Fibroblast of mammary gland (primary cell): ENCODE data around the gene TGFB1I1.
"Not testable (repeated sequence)": the region's sequence is repeated elsewhere in the genome, so short reads cannot be mapped to it uniquely, and the experiment has no call there.

ENCODE experiments used
- DNase-seq: peaks from one replicate; pipeline ENCODE4 v3.0.0-alpha.2; 2010; ENCODE audit warnings: low read depth
- H3K4me3 ChIP-seq: 2 replicates; pipeline ENCODE4 v1.5.1; 2011; ENCODE audit warnings: low read depth, mild to moderate bottlenecking, low read length, moderate library complexity; ENCODE audit not compliant: control insufficient read depth
- TF ChIP-seq, protein P1 (sequence below): conservative IDR thresholded peaks from 2 replicates; pipeline ENCODE4 v1.5.1; 2011; ENCODE audit warnings: low read depth, low read length, inconsistent platforms; ENCODE audit not compliant: control insufficient read depth, insufficient read depth

TGFB1I1 gene

DNA sequence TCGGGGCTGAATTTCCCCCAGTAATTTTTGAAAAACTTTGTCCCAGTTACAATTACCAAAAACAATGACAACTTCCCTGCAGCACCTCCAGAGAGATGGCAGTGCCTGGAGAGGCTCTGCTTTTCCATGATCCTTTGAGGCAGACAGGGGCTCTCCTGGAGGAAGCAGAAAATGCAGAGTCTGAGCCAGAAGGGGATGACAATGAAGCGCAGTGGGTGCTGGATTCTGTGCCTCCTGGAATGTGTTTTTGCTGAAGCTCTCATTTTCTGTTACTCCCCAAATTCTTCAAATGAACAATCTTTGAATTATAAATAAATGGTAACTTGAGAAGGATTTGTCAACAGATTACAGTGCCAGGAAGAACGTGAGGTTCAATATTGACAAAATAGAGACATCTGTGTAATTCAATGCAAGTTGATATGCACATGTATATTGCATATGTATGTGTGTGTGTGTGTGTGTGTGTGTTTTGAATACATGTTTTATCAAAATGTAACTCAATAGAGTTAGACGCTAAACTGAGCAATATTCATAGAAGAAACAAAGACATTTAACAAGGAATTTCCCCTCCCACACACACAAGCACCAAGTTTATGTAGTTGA, 45.9 kb downstream of the TGFB1I1 start:
- TF ChIP-seq, protein P1, sequence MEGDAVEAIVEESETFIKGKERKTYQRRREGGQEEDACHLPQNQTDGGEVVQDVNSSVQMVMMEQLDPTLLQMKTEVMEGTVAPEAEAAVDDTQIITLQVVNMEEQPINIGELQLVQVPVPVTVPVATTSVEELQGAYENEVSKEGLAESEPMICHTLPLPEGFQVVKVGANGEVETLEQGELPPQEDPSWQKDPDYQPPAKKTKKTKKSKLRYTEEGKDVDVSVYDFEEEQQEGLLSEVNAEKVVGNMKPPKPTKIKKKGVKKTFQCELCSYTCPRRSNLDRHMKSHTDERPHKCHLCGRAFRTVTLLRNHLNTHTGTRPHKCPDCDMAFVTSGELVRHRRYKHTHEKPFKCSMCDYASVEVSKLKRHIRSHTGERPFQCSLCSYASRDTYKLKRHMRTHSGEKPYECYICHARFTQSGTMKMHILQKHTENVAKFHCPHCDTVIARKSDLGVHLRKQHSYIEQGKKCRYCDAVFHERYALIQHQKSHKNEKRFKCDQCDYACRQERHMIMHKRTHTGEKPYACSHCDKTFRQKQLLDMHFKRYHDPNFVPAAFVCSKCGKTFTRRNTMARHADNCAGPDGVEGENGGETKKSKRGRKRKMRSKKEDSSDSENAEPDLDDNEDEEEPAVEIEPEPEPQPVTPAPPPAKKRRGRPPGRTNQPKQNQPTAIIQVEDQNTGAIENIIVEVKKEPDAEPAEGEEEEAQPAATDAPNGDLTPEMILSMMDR = no peak
- no peak overlapping the region for H3K4me3 ChIP-seq
- DNase-seq = no peak

DNA sequence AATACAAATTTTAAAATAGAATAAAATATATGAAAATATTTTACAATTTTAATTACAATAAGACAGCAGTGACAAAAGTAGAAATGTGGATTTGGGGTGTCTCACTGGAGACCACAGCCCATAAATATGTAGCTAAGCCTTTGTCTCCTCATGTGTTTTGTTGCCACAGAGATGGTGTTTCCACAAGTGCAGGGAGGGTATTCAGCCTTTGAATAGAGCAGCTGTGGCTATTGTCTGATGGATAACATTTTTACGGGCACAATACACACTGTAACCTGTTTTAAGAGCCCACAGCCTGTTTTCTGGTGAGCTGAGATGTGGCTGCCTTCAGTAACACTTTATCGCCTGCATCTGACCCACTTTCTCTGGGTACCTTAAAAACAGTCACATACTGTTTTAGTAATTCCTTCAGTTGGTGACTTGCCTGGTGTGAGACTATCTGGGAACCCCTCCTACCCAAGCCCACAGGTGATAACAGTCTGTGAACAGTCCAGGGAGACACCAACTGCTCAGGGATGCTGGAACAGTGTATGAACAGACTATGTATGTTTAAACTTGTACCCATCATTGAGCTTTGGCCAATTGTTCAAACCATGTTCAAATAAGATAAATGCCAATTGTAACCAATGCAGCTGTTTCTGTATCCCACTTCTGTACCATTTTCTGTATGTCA, 47.9 kb downstream of the TGFB1I1 start:
- TF ChIP-seq, protein P1 = no peak
- DNase-seq = no peak

DNA sequence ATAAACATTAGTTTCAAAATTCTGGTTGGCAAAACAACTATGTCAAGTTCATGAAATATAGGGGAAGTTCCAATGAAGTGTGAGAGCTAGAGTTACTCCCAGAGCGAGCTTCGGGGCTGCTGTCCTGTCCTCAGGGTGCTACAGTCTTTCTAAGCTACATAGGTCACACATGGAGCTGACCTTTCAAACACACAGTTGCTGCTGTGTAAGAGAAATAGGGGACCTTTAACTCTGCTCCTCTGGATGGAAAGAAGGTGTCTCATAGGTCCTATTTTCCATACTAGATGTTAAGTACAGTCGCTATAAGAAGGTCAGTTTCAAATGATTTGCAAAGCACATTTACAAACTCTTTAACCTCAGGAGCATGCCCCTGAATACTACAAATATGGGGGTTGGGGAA, 49.4 kb downstream of the TGFB1I1 start:
- H3K4me3 ChIP-seq = no peak overlapping the region
- TF ChIP-seq, protein P1 = no peak
- DNase-seq = no peak

More for the DNA sequence above, 47.9 kb downstream of the TGFB1I1 start:
- no peak overlapping the region for H3K4me3 ChIP-seq

DNA sequence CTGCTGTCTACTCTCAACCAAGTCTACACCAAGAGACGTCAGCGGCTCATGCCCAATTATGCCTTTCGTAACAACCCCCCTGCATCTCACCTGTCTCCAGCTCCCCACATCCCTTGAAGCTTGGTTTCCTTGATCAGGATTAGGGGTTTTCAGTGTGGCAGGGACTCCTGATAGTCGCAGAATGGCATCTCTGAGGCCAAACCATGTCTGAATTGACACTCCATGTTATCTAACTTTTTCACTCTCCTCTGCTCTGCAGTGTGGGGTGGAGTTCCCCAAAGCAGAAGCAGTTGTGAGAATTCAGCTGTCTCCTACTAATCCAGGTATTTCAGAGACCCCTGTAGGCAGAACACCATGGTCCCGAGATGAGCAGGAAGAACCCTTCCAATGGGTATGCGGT, 50.1 kb downstream of the TGFB1I1 start:
- DNase-seq = no peak
- no peak overlapping the region for H3K4me3 ChIP-seq
- TF ChIP-seq, protein P1 = no peak

DNA sequence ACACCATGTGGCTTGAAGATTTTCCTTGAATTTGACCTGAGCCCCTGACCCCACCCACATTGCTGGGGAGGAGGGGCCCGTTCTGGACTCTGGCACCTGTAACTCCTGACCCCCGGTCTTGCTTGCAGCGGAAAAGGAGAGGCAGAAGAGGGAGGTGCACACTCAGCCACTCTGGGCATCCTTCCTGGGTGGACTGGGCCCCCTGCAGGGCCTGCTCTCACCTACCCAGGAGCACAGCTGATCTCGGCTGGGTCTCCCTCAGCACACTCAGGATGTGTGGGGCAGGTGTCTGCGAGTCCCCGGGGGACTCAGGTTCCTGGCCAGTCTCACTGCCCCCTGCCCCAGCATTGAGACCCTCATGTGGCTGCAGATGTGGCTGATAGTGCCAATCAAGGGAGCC, 51.8 kb downstream of the TGFB1I1 start:
- not testable (repeated sequence) for DNase-seq

DNA sequence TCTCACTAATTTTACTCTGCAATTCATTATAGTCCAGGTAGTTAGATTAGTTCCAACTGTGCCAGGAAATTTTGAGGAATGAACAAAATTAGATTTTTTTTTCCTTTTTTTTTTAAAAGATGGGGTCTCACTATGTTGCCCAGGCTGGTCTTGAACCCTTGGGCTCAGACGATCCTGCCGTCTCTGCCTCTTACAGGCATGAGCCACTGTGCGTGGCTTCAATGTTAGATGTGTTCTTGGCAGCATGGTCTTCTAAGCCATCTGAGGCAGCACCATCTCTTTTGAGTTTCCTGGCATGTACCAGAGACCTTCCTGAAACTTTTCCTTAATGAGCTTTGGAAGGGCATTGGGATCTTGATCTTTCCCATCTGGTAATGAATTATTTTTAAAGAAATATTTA, 53.2 kb downstream of the TGFB1I1 start:
- H3K4me3 ChIP-seq = no peak overlapping the region
- TF ChIP-seq, protein P1 = no peak
- no peak for DNase-seq

More for the DNA sequence above, 51.8 kb downstream of the TGFB1I1 start:
- not testable (repeated sequence) for H3K4me3 ChIP-seq
